ENCODE results near the gene TTN.

GRCh38 chr2:178764097-178764496 is 43.1 kb downstream of the TTN start:
- no peak for TF ChIP-seq CTCF (IDR thresholded peaks at IDR 0.05 in 2 of 3, conservative IDR thresholded peaks at IDR 0.05 in 1 of 3; ENCODE audit: control insufficient read depth in 2 of 3, extremely low read depth in 1 of 3, insufficient read depth in 1 of 3, low read depth in 3 of 3, low read length in 3 of 3)
- TF ChIP-seq YY1 (IDR thresholded peaks at IDR 0.05; ENCODE audit: low read depth, low read length), result no peak
- TF ChIP-seq CEBPB (IDR thresholded peaks at IDR 0.05; ENCODE audit: borderline replicate concordance in 1 of 2, low read depth in 2 of 2, low read length in 2 of 2), result no peak
- no peak for TF ChIP-seq FOXK2 (IDR thresholded peaks at IDR 0.05)
- no peak for TF ChIP-seq RBBP5 (conservative IDR thresholded peaks at IDR 0.05)
- no peak for TF ChIP-seq CBX3 (IDR thresholded peaks at IDR 0.05; ENCODE audit: borderline replicate concordance, low read depth)
- TF ChIP-seq, protein P1, sequence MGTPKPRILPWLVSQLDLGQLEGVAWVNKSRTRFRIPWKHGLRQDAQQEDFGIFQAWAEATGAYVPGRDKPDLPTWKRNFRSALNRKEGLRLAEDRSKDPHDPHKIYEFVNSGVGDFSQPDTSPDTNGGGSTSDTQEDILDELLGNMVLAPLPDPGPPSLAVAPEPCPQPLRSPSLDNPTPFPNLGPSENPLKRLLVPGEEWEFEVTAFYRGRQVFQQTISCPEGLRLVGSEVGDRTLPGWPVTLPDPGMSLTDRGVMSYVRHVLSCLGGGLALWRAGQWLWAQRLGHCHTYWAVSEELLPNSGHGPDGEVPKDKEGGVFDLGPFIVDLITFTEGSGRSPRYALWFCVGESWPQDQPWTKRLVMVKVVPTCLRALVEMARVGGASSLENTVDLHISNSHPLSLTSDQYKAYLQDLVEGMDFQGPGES (IDR thresholded peaks at IDR 0.05), result no peak
- no peak for TF ChIP-seq RAD21 (IDR thresholded peaks at IDR 0.05; ENCODE audit: insufficient read depth, low read depth, low read length)
- no peak for TF ChIP-seq FOS (IDR thresholded peaks at IDR 0.05; ENCODE audit: borderline replicate concordance, extremely low read depth, insufficient read length)
- TF ChIP-seq REST (IDR thresholded peaks at IDR 0.05; ENCODE audit: low read depth, low read length), result no peak

Data from GM12878 (cell line).